AG20443 (cell line): ENCODE data around the gene UBE2L6.
A peak's percentile ranks its signal among the peaks of the same experiment; 100 is the strongest.

ENCODE experiments used
- DNase-seq: peaks from one replicate; pipeline ENCODE4 v3.0.0; 2012; ENCODE audit warnings: low spot score, mixed read lengths

Gene UBE2L6

GRCh38 chr11:57530215-57530595, 37.3 kb downstream of the UBE2L6 start:
- no peak for DNase-seq

DNA sequence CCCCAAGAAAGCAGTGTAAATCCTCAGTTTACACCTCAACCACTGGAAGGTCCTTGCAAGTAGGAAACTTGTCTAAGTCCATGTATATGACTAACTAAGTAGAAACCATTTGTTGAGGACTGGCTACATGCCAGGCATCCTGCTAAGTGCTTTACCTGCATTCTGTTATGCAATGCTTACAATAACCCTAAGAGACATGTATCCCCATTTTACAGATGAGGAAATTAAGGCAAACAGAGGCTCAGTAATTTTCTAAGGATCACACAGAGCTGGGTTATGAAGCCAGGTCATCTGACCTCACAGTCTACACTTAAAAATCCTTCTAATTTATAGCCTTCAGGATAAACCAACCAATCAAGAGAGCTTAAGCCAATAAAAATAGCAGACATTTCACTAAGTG, 38.5 kb downstream of the UBE2L6 start:
- DNase-seq: no peak

DNA sequence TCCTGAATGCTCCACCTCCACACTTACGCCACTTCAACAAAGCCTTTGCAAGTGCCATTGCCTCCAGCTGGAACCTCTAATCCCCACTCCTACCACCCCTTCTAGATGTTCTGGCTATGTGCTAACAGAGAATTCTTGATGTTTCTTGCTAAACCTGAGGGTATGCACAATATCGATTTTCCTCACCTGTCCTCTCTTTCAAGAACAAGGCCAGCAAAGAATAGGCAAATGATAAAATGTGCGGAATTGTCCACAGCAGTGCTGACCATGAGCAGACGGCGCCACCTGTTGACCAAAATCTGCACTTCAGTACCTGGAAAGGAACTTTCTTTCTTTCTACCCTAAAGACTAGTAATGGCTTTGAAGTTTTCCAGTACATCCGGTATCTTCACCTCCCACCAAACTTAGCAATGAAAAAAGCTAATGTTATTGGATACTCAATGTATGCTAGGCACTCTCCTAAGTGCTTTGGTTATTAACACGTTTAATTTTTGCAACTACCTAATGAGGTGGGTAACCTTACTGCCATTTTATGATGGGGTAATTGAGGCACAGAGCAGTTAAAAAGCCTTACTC, 40.3 kb downstream of the UBE2L6 start:
- DNase-seq: peak; percentile 59

DNA sequence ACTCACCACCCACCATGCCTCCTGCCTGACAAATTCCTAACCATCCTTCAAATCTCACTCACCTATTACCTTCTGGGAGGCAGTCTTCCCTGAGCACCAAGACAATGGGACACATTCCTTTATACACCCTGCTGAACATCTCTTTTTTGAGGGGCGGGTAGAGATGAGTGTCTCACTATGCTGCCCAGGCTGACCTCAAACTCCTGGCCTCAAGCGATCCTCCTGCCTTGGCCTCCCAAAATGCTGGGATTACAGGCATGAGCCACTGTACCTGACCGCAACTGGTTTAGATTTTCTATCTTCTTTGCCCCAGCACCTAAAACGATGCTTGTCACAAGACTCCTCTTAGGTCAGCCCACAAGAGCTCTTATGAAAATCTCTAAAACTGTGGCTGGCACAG, 44.1 kb downstream of the UBE2L6 start:
- no peak for DNase-seq

DNA sequence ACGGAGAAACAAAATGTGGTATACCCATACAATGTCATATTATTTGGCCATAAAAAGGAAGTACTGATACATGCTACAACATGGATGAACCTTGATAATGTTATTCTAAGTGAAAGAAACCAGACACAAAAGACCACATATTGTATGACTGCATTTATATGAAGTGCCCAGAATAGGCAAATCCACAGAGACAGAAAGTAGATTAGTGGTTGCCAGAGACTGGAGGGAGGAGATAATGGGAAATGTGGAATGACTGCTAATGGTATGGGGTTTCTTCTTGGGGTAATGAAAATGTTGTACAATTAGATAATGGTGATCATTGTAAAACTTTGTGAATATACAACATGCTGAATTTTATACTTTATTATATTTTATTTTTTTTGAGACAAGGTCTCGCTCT, 46.4 kb downstream of the UBE2L6 start:
- DNase-seq: no peak

DNA sequence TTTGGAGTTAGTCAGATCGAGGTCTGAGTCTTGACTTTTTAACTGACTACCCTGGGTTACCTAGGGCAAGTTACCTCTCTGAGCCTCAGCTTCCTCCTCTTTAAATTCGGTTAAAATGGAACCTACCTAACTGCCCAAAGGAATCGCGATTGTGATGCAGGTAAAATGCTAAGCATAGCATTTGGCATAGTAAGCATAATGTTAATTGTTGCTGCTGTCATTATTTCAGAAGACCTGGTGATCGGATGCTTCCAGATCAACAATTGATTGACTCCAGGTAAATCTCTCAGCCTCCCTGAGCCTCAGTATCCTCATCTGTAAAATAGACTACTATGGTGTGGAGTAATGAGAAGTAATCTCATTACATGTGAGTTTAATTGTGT, 51.4 kb downstream of the UBE2L6 start:
- DNase-seq: no peak

DNA sequence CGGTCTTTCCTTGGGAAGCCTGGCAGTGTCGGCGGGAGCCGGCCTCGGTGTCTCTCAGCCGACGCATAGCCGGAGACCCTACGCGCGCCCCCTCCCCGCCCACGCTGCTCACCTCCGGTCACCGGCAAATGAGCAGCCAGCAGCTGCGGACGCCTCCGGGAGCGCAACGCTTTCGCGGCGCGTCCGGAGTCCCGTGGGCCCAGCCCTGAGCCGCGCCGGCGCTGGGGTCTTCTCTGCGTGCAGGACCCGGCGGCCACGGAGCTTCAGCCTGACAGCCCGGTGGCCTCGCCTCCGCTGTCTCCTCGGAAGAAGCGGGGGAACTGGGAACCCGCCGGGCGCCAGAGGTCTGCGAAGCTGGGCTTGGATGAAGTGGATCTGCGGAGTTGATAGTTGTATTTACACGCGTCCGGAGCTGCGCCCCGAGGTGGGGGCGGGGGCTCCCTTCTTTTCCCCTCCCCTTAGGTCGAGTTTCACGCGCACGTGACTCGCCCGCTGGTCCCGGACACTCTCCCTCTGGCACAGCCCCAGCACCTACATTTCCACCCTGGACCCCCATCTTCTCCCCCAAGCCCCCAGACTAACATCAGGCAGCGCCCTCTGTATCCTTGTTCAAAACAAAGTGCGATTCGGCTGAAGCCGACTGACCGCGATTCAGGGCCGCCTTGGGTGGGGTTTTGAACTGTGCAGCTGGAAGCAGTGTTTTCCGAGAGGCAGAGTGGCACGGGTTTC, 52.0 kb downstream of the UBE2L6 start, which contains the start of gene SLC43A1:
Gene SLC43A1 (minus strand): TSS at position 371 of the 729 bp plus-strand sequence. CDS start 1,591 bp downstream, outside the sequence.
- peak; percentile 88 for DNase-seq

DNA sequence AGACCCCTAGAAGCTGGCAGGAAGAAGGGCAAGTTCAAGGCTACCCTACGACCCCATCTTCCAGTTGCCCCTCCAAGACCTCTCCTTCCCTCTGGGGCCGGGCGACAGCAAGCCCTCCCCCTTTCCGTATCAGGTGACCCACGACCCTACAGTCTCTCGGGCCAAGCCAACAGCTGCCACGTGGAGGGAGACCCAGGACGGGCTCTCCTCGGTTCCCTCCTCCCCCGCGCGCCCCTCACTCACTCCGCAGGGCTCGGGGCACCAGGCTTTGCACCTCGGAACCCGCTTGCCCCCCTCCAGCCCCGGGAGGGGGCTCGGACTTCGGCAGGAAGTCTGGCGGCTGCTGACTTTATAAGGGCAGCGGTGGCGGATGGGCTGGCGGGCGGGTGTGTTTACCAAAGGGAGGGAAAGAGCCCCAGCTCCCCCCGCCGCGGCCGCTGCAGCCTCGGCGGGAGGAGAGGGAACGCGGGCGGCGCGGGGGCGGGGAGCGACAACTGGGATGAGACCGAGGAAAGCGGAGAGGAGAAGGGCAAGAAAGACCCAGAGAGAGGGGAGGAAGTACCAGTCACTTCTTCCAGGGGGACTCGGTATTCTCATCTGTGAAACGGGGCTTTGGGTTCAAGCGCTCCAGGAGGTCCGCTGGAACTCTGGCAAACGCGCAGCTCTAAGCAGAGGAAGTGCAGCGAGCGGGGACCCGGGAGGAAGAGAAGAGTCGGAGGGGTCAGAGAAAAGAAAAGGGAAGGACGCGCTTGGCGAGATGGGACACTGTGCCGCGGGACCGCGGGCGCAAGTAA, 52.7 kb downstream of the UBE2L6 start:
- peak; percentile 73 for DNase-seq

DNA sequence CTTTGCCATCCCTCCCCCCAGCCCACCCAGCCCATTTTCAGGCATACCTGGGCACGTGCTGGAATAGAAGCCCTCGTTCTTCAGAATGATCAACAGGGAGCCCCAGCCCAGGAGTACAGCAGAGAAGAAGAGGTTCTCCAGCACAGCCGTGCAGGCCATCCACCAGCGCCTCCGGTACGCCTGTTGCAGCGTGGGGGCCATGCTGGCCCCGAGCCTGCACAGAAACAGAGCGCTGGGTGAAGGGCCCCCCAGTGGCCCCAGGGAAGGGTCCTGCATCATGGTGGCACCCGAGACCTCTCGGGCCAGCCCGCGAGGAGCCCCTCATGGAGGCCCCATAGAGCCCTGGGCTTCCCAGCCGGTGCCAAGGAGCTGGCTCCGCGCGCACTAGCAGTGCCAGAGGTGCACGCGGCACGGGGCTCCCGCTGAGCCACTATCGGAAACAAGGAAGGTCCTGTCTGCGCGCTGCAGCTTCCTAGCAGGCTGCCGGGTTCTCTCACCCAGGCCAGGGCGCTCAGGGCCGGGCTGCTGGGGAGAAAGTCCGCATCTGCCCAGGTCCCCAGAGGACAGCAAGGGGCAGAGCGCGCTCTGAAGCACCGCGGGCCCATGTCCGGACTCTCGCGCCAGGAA, 53.4 kb downstream of the UBE2L6 start:
- DNase-seq: peak; percentile 48

DNA sequence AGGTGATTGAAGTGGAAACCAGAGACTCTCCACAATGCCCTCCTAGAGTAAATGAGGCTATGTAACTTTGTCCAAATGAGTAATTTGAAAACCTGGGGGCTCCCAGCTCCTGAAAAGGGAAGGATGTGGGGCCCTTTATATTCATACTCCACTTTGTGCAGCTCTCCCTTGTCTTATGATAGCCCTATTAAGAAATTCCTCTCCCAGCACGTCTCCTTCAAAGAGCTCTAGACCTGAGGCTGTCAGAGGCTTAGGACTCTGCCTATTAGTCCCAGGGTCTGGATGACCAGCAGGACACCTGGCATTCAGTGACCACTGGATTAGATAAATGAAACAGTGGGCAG, 54.0 kb downstream of the UBE2L6 start:
- DNase-seq: no peak

- DNase-seq: no peak
Observed at GRCh38 chr11:57512646-57513451, 54.6 kb downstream of the UBE2L6 start.

DNA sequence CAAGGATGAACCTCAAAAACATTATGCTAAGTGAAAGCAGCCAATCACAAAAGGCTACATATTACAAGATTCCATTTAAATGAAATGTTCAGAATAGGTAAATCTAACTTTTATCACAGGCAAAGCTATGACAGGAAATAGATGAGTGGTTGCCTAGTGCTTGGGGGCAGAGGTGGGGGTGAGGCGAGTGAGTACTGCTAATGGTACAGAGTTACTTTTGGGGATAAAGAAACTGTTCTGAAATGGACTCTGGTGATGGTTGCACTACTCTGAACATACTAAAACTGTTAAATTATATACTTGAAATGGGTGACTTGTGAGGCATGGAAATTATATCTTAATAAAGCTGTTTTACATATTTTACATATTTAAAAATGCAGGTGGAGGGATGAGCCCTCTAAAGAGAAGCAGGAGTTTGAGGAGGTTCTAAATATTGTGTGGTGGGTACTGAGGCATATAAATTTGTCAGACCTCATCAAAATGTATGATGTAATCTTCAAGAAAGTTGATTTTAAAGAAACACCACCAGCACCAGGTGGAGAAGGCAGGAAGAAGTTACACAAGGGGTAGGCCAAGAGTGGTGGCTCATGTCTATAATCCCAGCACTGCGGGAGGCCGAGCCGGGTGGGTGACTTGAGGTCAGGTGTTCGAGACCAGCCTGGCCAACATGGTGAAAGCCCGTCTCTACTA, 55.6 kb downstream of the UBE2L6 start:
- no peak for DNase-seq

GRCh38 chr11:57508341-57509170, 58.9 kb downstream of the UBE2L6 start:
- no peak for DNase-seq

DNA sequence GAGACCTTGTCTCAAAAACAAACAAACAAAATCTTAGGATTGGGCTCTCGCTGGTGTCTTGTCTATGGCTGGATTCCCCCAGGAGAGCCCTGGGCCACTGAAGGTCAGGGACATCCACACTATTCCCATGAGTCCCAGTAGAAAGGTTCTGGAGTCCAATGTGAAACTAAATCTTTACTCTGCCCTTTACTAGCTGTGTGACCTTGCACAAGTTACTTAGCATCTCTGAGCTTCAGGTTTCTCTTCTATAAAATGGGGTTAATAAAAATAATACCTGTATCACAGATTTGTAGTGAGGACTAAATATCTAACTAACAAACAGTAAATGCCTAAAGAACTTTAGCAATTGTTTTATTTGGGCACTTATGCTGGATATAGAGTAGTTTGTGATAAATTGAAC, 61.0 kb downstream of the UBE2L6 start:
- no peak for DNase-seq

DNA sequence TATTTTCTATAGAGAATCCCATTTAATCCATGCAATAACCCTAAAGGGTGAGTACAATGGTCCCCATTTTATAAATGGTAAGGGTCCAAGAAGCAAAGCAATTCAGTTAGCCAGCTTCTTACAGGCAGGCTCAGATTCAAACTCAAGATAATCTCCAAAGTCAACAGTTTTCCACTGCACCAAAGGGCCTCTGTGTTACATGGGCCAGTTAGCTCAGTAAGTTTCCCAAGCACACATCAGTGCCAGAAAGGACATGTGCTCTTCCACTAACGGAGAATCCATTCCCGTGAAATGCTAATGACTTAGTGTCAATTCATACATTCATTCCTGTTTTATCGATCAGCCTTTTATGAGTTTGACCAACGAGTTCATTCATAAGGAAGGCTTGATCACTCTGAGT, 63.0 kb downstream of the UBE2L6 start:
- DNase-seq: no peak

DNA sequence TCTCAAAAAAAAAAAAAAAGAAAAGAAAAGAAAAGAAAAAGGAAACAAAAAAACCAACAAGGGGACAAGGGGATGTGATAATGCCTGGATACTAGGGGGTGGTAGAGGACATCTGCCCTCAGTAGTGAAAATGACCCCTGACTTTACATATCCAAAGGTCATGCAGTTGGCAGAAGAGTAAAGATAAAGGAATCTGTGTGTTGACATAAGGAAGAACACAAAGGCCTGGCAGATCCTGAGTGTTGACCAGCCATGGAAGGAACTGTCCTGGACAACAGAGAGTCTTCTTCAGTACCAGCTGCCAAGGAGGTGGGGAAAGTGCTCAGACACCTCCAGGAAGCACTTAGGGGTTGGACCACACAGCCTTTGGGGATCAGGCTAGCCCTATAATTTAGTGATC, 64.6 kb downstream of the UBE2L6 start:
- DNase-seq: no peak

GRCh38 chr11:57502376-57502775, 65.1 kb downstream of the UBE2L6 start:
- no peak for DNase-seq

DNA sequence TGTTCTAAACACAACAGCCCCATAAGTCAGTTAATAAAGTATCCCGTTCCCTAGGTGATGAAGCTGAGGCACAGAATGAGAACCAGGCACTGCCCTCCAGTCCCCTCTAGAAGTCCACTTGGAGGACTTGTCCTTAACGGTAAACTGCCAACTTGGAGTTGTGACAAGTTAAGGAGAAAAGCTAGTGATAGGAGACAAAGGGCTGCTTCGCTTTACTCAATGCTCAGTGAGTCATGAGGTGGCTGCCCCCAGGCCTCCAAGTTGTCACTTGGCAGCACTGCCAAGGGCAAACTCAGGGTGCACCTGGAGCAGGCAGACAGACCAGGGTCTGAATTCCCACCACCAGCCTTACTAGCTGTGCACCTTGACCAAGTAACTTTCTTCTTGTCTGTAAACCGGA, 65.5 kb downstream of the UBE2L6 start:
- no peak for DNase-seq
